Ovary (tissue), 9 donors: ENCODE measurements around the gene ARSJ. TPM values are rescaled to one million over a fixed set of nuclear protein-coding genes. Genes with fewer than 3 reads are reported as not detected.

Source experiments
- DNase-seq, 5 donors: peaks; one replicate each; pipeline ENCODE4 v3.0.0-alpha.2; 2019 to 2020
- H3K27ac ChIP-seq, 2 donors: fragments of 200-600 bp; one replicate each; pipeline versions ENCODE4 v1.5.1 to v1.8.0; 2019 to 2022
- H3K27me3 ChIP-seq: fragments of 200-600 bp; one replicate; pipeline ENCODE4 v1.8.0; 2022
- H3K36me3 ChIP-seq: fragments of 200-600 bp; sonication (generic); one replicate; pipeline ENCODE4 v1.5.1; 2019
- H3K4me1 ChIP-seq: one replicate; pipeline ENCODE4 v1.8.1; 2013; ENCODE audit warnings: mild to moderate bottlenecking, moderate library complexity; ENCODE audit not compliant: insufficient read depth
- H3K4me3 ChIP-seq: fragments of 200-600 bp; sonication (generic); one replicate; pipeline ENCODE4 v1.5.1; 2017
- H3K9me3 ChIP-seq, 2 donors: fragments of 200-600 bp in 1 of 2; sonication (generic) in 1 of 2; one replicate each; pipeline versions ENCODE4 v1.5.1 to v1.8.1; 2013 to 2019; ENCODE audit warnings: mild to moderate bottlenecking in 1 of 2, moderate library complexity in 1 of 2
- EP300 ChIP-seq: sonication (generic); formaldehyde crosslinking; IDR thresholded peaks from one replicate; pipeline ENCODE4 v1.6.1; 2017; ENCODE audit warnings: antibody characterized with exemption
- POLR2A ChIP-seq: fragments of 450-650 bp; IDR thresholded peaks from one replicate; pipeline ENCODE4 v1.6.1; 2017; ENCODE audit warnings: antibody characterized with exemption, mild to moderate bottlenecking, moderate library complexity
- WGBS, 3 donors: extraction: QIAGEN DNeasy Blood & Tissue Kit in 1 of 3; methylation state at CpG; one replicate each; pipeline versions ENCODE4 v1.1.5 to v1.1.7; 2013 to 2017; 5-methylcytosine and 5-hydroxymethylcytosine counted together
- intact Hi-C, 4 donors: fragments of 100-400 bp; cut with DNase I; formaldehyde crosslinking; loops; one replicate each; pipeline versions ENCODE4 v1.11.0 to v1.15.1; 2022 to 2023
- polyA plus RNA-seq, 2 donors: library from polyadenylated mRNA; stranded (reverse); fragments of 200-250 nt in 1 of 2; fragments of 350-450 nt in 1 of 2; fragmentation: Illumina TruSeq in 1 of 2; extraction: RNeasy Lipid Tissue Mini Kit (QIAGEN cat#74804) in 1 of 2; gene quantifications; one replicate each; pipeline ENCODE4 v1.2.3, GENCODE V29; 2013 to 2014
- total RNA-seq, 7 donors: library from RNA; depleted of rRNA in 2 of 7; stranded (reverse); fragments of >200 nt in 2 of 7; fragmentation: NEBNext Ultra II Directional in 3 of 7; extraction: Animal tissue kit (Norgen Biotek cat#: 25700) in 3 of 7; gene quantifications; one replicate each; pipeline versions ENCODE4 v1.1.0 to v1.2.4, GENCODE V29; 2016 to 2023
- TF ChIP-seq, protein P1 (sequence below), 3 donors: fragments of 450-650 bp in 2 of 3; fragments of 200-600 bp in 1 of 3; IDR thresholded peaks; one replicate each; pipeline versions ENCODE4 v1.5.1 to v1.8.0; 2016 to 2022; ENCODE audit warnings: antibody characterized with exemption in 3 of 3, mild to moderate bottlenecking in 1 of 3
- donor health status: DM: no; HTN: no; CAD: no; lungs with moderate emphysema.
- donor health status: DM: no; HTN: no; CAD: no.
- donor health status: Bipolar disorder and iron deficiency.
- donor health status: DM: yes; HTN: yes; CAD: no.
- donor health status: DM: no; HTN: no; CAD: no.
- donor health status: DM: yes; HTN: yes; CAD: no.

Gene ARSJ
- total and polyA plus RNA-seq, 9 donors = 1.3 to 6.7 (median 4.4) TPM

- no peaks in the 10 kb centered on the region for H3K9me3 ChIP-seq
- intact Hi-C loops = no loop called here
- H3K4me1 ChIP-seq = no peaks in the 10 kb centered on the region
- TF ChIP-seq, protein P1, sequence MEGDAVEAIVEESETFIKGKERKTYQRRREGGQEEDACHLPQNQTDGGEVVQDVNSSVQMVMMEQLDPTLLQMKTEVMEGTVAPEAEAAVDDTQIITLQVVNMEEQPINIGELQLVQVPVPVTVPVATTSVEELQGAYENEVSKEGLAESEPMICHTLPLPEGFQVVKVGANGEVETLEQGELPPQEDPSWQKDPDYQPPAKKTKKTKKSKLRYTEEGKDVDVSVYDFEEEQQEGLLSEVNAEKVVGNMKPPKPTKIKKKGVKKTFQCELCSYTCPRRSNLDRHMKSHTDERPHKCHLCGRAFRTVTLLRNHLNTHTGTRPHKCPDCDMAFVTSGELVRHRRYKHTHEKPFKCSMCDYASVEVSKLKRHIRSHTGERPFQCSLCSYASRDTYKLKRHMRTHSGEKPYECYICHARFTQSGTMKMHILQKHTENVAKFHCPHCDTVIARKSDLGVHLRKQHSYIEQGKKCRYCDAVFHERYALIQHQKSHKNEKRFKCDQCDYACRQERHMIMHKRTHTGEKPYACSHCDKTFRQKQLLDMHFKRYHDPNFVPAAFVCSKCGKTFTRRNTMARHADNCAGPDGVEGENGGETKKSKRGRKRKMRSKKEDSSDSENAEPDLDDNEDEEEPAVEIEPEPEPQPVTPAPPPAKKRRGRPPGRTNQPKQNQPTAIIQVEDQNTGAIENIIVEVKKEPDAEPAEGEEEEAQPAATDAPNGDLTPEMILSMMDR (IDR thresholded peaks at IDR 0.05) = no peak
- TF ChIP-seq POLR2A = no peak
- TF ChIP-seq EP300 = no peak
- DNase-seq = no peak
- no peaks in the 10 kb centered on the region for H3K27me3 ChIP-seq
- H3K4me3 ChIP-seq = no peak overlapping the region
- no peaks in the 10 kb centered on the region for H3K36me3 ChIP-seq
- 81 to 97% (median 86%) methylated on average over 1 of the region's 1 CpG for WGBS, 3 donors
- H3K27ac ChIP-seq = no peak overlapping the region
These were observed 94.8 kb downstream of the ARSJ start for GRCh38 chr4:113884655-113885054.

DNA sequence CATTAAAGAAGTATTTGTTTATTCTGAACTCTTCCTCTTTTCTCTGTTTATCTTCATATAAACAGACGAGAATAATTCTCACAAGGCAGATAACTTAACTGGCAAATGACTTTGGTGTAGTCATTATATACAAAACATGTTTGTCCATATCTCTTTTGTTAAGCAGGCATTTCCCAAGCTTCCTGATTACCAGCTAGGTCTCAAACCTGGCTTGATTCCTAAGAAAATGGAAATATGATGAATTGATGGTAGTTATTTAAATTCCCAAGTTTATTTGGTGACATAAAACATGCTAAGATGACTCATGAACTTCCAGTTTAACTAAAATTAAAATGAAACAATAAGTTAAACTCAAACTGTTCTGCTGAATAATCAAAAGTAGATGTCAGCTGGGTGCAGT, 96.8 kb downstream of the ARSJ start:
- WGBS, 3 donors = 9 to 29% (median 16%) methylated on average over 1 of the region's 1 CpG
- intact Hi-C loops = no loop called here
- Histone ChIP-seq H3K36me3 (no peaks in the 10 kb centered on the region), H3K27me3 (no peaks in the 10 kb centered on the region), H3K27ac (no peak overlapping the region), H3K9me3 (no peaks in the 10 kb centered on the region), H3K4me3 (no peak overlapping the region), H3K4me1 (no peaks in the 10 kb centered on the region)
- no peak for TF ChIP-seq POLR2A
- TF ChIP-seq, protein P1 (IDR thresholded peaks at IDR 0.05) = no peak
- TF ChIP-seq EP300 = no peak
- DNase-seq = no peak

- intact Hi-C loops = no loop called here
- no peak overlapping the region for H3K4me3 ChIP-seq
These were observed 98.2 kb downstream of the ARSJ start for GRCh38 chr4:113881256-113881655.

DNA sequence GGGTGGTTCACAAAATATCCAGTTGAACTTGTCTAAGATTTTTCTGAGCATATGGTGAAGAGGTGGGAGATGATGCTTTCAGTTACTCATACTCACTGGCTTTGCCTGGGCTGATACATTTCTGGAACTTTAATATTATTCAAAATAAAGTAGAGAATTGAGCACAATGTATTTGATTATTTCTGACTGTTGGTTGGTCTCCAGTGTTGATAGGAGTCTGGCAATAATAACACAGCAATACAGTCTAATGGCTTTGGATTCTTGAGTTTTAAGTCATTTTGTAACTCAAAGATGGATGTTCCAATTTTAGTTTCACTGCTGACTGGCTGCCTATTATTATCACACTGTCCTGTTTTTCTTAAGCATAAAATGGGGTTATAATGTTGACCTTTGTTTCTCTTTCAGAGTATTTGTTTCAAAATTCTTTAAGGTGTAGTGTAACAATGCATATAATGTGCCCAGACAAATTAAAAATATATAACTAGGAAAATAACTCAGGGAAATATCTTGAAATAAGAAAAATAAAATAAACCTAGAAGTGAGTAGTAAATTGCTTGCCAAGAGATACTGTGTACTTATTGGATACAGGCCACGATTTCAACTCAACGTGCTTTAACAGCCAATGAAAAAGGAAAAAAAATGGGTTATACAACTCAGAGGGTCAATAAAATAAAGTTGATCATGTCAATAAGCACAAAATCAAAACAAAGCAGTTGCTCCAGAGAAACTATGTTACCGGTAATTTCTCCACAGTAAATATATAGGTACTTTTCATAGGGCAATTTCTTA, 99.0 kb downstream of the ARSJ start:
- no peaks in the 10 kb centered on the region for H3K36me3 ChIP-seq
- no peak overlapping the region for H3K27ac ChIP-seq
- no peaks in the 10 kb centered on the region for H3K9me3 ChIP-seq
- 23 to 35% (median 30%) methylated on average over 3 of the region's 3 CpGs for WGBS, 3 donors
- intact Hi-C loops = no loop called here
- no peak overlapping the region for H3K4me3 ChIP-seq
- TF ChIP-seq, protein P1 (IDR thresholded peaks at IDR 0.05) = no peak
- TF ChIP-seq POLR2A (no peak), EP300 (no peak)
- no peaks in the 10 kb centered on the region for H3K27me3 ChIP-seq
- DNase-seq = no peak
- no peaks in the 10 kb centered on the region for H3K4me1 ChIP-seq

More at GRCh38 chr4:113881256-113881655, 98.2 kb downstream of the ARSJ start:
- WGBS, 3 donors = 60 to 74% (median 71%) methylated on average over 2 of the region's 2 CpGs
- Histone ChIP-seq H3K36me3 (no peaks in the 10 kb centered on the region), H3K27me3 (no peaks in the 10 kb centered on the region), H3K4me1 (no peaks in the 10 kb centered on the region), H3K27ac (no peak overlapping the region), H3K9me3 (no peaks in the 10 kb centered on the region)
- TF ChIP-seq POLR2A (no peak), EP300 (no peak)
- TF ChIP-seq, protein P1 (IDR thresholded peaks at IDR 0.05) = no peak
- DNase-seq = no peak
